Measurements from ENCODE around the gene TSG101.

- TF ChIP-seq POLR2A (IDR thresholded peaks at IDR 0.05; ENCODE audit: low read length) = no peak
- TF ChIP-seq GATA1 (IDR thresholded peaks at IDR 0.05; ENCODE audit: low read depth, low read length) = no peak
These were observed 64.8 kb downstream of the TSG101 start for GRCh38 chr11:18461909-18462308.

Data from erythroblast (primary cell).